GM23338 (cell line): ENCODE data around the gene TRMT11.

Source experiments
- CTCF ChIP-seq, 2 experiments: fragments of 200-600 bp in 1 of 2; sonication (generic) in 1 of 2; conservative IDR thresholded peaks; 2 replicates each; pipeline versions ENCODE4 v1.5.1 to v1.6.1; 2016 to 2017; ENCODE audit warnings: antibody characterized with exemption in 2 of 2, low read depth in 2 of 2, mild to moderate bottlenecking in 2 of 2, moderate library complexity in 1 of 2
- ETS1 ChIP-seq: IDR thresholded peaks from 2 replicates; pipeline ENCODE4 v1.6.1; 2016; ENCODE audit warnings: antibody characterized with exemption
- EZH2 ChIP-seq: fragments of 200-600 bp; sonication (generic); IDR thresholded peaks from one replicate; pipeline ENCODE4 v1.8.0; 2017; ENCODE audit warnings: antibody characterized with exemption, mild to moderate bottlenecking, low read depth; ENCODE audit not compliant: unreplicated experiment
- EZH2phosphoT487 ChIP-seq: fragments of 200-600 bp; sonication (generic); IDR thresholded peaks from one replicate; pipeline ENCODE4 v1.8.1; 2018; ENCODE audit warnings: antibody characterized with exemption; ENCODE audit not compliant: unreplicated experiment
- JUNB ChIP-seq: IDR thresholded peaks from one replicate; pipeline ENCODE4 v1.6.1; 2016; ENCODE audit warnings: antibody characterized with exemption; ENCODE audit not compliant: unreplicated experiment
- NANOG ChIP-seq: IDR thresholded peaks from 2 replicates; pipeline ENCODE4 v1.6.1; 2016; ENCODE audit warnings: antibody characterized with exemption, borderline replicate concordance
- POLR2AphosphoS5 ChIP-seq: IDR thresholded peaks from 2 replicates; pipeline ENCODE4 v1.6.1; 2016; ENCODE audit warnings: antibody characterized with exemption, low read depth
- REST ChIP-seq: IDR thresholded peaks from one replicate; pipeline ENCODE4 v1.6.1; 2018; ENCODE audit warnings: antibody characterized with exemption; ENCODE audit not compliant: unreplicated experiment

DNA sequence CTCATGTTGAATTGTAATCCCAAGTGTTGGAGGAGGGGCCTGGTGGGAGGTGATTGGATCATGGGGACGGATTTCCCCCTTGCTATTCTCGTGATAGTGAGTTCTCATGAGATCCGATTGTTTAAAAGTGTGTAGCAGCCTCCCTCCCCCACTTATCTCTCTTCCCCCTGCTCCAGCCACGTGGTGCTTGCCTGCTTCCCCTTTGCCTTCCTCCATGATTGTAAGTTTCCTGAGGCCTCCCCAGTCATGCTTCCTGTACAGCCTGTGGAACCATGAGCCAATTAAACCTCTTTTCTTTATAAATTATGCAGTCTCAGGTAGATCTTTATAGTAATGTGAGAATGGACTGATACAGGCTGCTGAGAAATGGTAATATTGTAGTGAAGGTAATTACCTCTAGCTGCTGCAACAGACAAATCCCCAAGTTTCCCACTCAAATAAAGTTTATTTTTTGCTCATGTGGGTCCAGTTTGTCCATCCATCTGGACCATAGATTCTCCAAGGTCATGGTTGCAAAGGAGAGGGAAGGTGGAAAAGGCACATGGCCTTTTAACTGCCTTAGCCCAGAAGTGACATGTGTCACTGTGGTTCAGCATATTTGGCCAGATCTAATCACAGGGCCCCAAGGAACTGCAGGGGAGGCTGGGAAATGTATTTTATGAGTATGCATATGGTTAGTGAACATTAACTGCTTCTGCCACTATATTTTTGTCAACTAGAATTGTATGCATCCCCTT lies 89.2 kb downstream of the TRMT11 start:
- TF ChIP-seq CTCF (conservative IDR thresholded peaks at IDR 0.05; ENCODE audit: low read depth in 2 of 2), result no peak
- TF ChIP-seq EZH2, result no peak
- no peak for TF ChIP-seq NANOG
- no peak for TF ChIP-seq POLR2AphosphoS5
- no peak for TF ChIP-seq JUNB
- no peak for TF ChIP-seq EZH2phosphoT487
- TF ChIP-seq REST, result no peak
- no peak for TF ChIP-seq ETS1
